K562 (cell line): ENCODE data around the gene ADCY1. TPM values are rescaled to one million over a fixed set of nuclear protein-coding genes. Genes with fewer than 3 reads are reported as not detected.

ENCODE experiments used
- ATAC-seq: fragments of 200-7000 bp; cut with Tn5 transposase; 3 replicates; pipeline ENCODE4 v1.9.1; 2020; ENCODE audit warnings: moderate library complexity
- BruUV-seq: library from RNA; stranded (reverse); fragments of 400-500 nt; replicated peaks from 2 replicates; lab custom pipeline; 2021; lab: Mats Ljungman, UMichigan
- CTCF ChIA-PET: fragments of 300-600 bp; formaldehyde crosslinking; extraction: SDS; loops from one replicate; lab custom pipeline; 2021; ENCODE audit warnings: low intra/inter-chr PET ratio; lab: Yijun Ruan, JAX
- POLR2A ChIA-PET: fragments of 300-600, 350-650 bp; sonication (Branson Sonifier 250); formaldehyde crosslinking; extraction: SDS; loops from one replicate; lab custom pipeline; 2021; ENCODE audit warnings: antibody characterized with exemption, inconsistent platforms; lab: Yijun Ruan, JAX
- DNase-seq, 4 experiments: peaks; one replicate each; pipeline versions ENCODE4 v3.0.0 to v3.0.0-alpha.2; 2011 to 2018; ENCODE audit warnings: low spot score in 3 of 4, mixed read lengths in 3 of 4; ENCODE audit errors: extremely low read depth in 1 of 4
- FAIRE-seq: peaks from 2 replicates; lab custom pipeline; 2011; peaks lifted over from hg19 to GRCh38; lab: Jason Lieb, UNC
- H2AFZ ChIP-seq: 2 replicates; pipeline ENCODE4 v1.6.0; 2011; ENCODE audit warnings: low read depth, low read length, control low read depth, inconsistent platforms
- H3K27ac ChIP-seq: fragments of 200-600 bp; 3 replicates; pipeline ENCODE4 v1.8.0; 2011; ENCODE audit warnings: low read depth, mild to moderate bottlenecking, control low read depth, inconsistent platforms, low read length, moderate library complexity, mixed read lengths; ENCODE audit errors: extremely low read depth
- H3K27me3 ChIP-seq, 2 experiments: fragments of 300-600 bp in 1 of 2; 2 replicates in 1 of 2; 3 replicates in 1 of 2; pipeline versions ENCODE4 v1.6.0 to v1.8.0; 2011; ENCODE audit warnings: inconsistent platforms in 2 of 2, low read length in 2 of 2, mild to moderate bottlenecking in 1 of 2, mixed read lengths in 1 of 2, moderate library complexity in 1 of 2; ENCODE audit not compliant: control insufficient read depth in 2 of 2, insufficient read depth in 2 of 2
- H3K36me3 ChIP-seq: fragments of 300-600 bp; 3 replicates; pipeline ENCODE4 v1.8.0; 2011; ENCODE audit warnings: mild to moderate bottlenecking, low read length, inconsistent platforms; ENCODE audit not compliant: control insufficient read depth, insufficient read depth
- H3K4me1 ChIP-seq, 2 experiments: fragments of 200-600 bp in 1 of 2; replicated peaks in 1 of 2; 2 replicates in 1 of 2; 3 replicates in 1 of 2; pipeline versions ENCODE4 v1.5.1 to v1.8.0; 2011; ENCODE audit warnings: inconsistent platforms in 2 of 2, low read length in 2 of 2, mild to moderate bottlenecking in 1 of 2, mixed read lengths in 1 of 2, moderate library complexity in 1 of 2; ENCODE audit not compliant: control insufficient read depth in 2 of 2, insufficient read depth in 2 of 2
- H3K4me2 ChIP-seq: 2 replicates; pipeline ENCODE4 v1.6.1; 2011; ENCODE audit warnings: low read length, control low read depth, inconsistent platforms, mixed read lengths; ENCODE audit not compliant: insufficient read depth
- H3K4me3 ChIP-seq: fragments of 200-600 bp; sonication (generic), shearing (Covaris generic); 2 replicates; pipeline ENCODE4 v1.5.1; 2016; ENCODE audit warnings: control low read depth, inconsistent platforms
- H3K79me2 ChIP-seq: fragments of 200-600 bp; 3 replicates; pipeline ENCODE4 v1.8.0; 2011; ENCODE audit warnings: low read length, inconsistent platforms; ENCODE audit not compliant: control insufficient read depth, insufficient read depth
- H3K9ac ChIP-seq, 2 experiments: 2 replicates each; pipeline versions ENCODE4 v1.6.0 to v1.6.1; 2011; ENCODE audit warnings: low read depth in 2 of 2, low read length in 2 of 2, control low read depth in 1 of 2, inconsistent platforms in 1 of 2, mild to moderate bottlenecking in 1 of 2, mixed read lengths in 1 of 2; ENCODE audit not compliant: insufficient read depth in 1 of 2
- H3K9me1 ChIP-seq: one replicate; pipeline ENCODE4 v1.6.0; 2011; ENCODE audit warnings: inconsistent platforms, mild to moderate bottlenecking, low read length, moderate library complexity; ENCODE audit not compliant: control insufficient read depth, insufficient read depth
- H3K9me3 ChIP-seq: replicated peaks from 2 replicates; pipeline ENCODE4 v1.5.1; 2011; ENCODE audit warnings: low read depth, low read length, inconsistent platforms; ENCODE audit not compliant: control insufficient read depth, insufficient read depth
- H4K20me1 ChIP-seq: replicated peaks from 2 replicates; pipeline ENCODE4 v1.6.1; 2011; ENCODE audit warnings: low read length, inconsistent platforms, mixed read lengths; ENCODE audit not compliant: control insufficient read depth, insufficient read depth
- BRD9 ChIP-seq: fragments of 450-650 bp; IDR thresholded peaks from 2 replicates; pipeline ENCODE4 v1.6.1; 2018; ENCODE audit warnings: low read depth; ENCODE audit not compliant: partially characterized antibody
- CHD7 ChIP-seq: fragments of 200-600 bp; sonication (generic); IDR thresholded peaks from one replicate; pipeline ENCODE4 v1.6.1; 2012; ENCODE audit warnings: mild to moderate bottlenecking, low read depth, low read length, inconsistent platforms
- CTCF ChIP-seq, 3 experiments: IDR thresholded peaks in 2 of 3; conservative IDR thresholded peaks in 1 of 3; 2 replicates each; pipeline ENCODE4 v1.5.1; 2011 to 2012; ENCODE audit warnings: low read length in 3 of 3, mild to moderate bottlenecking in 3 of 3, control low read depth in 2 of 3, improper control_type of control experiment in 1 of 3, inconsistent platforms in 1 of 3, low read depth in 1 of 3, mixed read lengths in 1 of 3, moderate library complexity in 1 of 3; ENCODE audit not compliant: insufficient read depth in 2 of 3
- KDM2B ChIP-seq: fragments of 250-450 bp; sonication (Bioruptor Pico); IDR thresholded peaks from 2 replicates; pipeline ENCODE4 v1.8.0; 2021; ENCODE audit warnings: mild to moderate bottlenecking, moderate library complexity
- MTA2 ChIP-seq: fragments of 450-650 bp; IDR thresholded peaks from 2 replicates; pipeline ENCODE4 v1.6.1; 2016; ENCODE audit warnings: low read depth
- THRB ChIP-seq: fragments of 450-650 bp; formaldehyde crosslinking; conservative IDR thresholded peaks from 2 replicates; pipeline ENCODE4 v1.4.0; 2022; ENCODE audit warnings: mild to moderate bottlenecking, missing genetic modification characterization
- U2AF2 ChIP-seq: fragments of 200-400 bp; formaldehyde crosslinking; optimal IDR thresholded peaks from 2 replicates; pipeline ENCODE3; 2017; ENCODE audit warnings: low read depth, mild to moderate bottlenecking, low read length
- WGBS: fragments of 100-300 bp; shearing (Covaris generic); methylation state at CpG from one replicate; pipeline ENCODE4 v1.1.6; 2016; ENCODE audit warnings: low coverage, mixed read lengths; ENCODE audit not compliant: insufficient coverage; ENCODE audit errors: missing lambda C conversion rate; 5-methylcytosine and 5-hydroxymethylcytosine counted together
- in situ Hi-C: fragments of 300-500 bp; cut with MboI; formaldehyde crosslinking; loops from 4 replicates; pipeline ENCODE4 v1.15.0; 2018; ENCODE audit warnings: inconsistent platforms, mixed read lengths
- intact Hi-C: fragments of 100-400 bp; cut with micrococcal nuclease; formaldehyde crosslinking; loops from 2 replicates; pipeline ENCODE4 v1.14.2; 2022
- polyA plus RNA-seq, 8 experiments: library from polyadenylated mRNA; depleted of rRNA in 4 of 8; stranded (reverse) in 5 of 8; unstranded in 3 of 8; fragments of >200 nt; fragmentation: Nextera tagmentation in 2 of 8; fragmentation: Illumina TruSeq in 1 of 8; extraction: Ambion mirVana in 2 of 8; extraction: Trizol in 1 of 8; gene quantifications; 2 replicates each; pipeline versions ENCODE4 v1.2.1 to v1.2.3, GENCODE V29; 2011 to 2014; ENCODE audit warnings: inconsistent platforms in 1 of 8, missing spikeins in 1 of 8
- total RNA-seq, 7 experiments: library from RNA; depleted of rRNA in 6 of 7; stranded (reverse); fragments of >200 nt in 6 of 7; fragmentation: Illumina TruSeq in 2 of 7; extraction: Trizol in 2 of 7; gene quantifications; 2 replicates each; pipeline versions ENCODE4 v1.2.1 to v1.2.3, GENCODE V29; 2011 to 2021; ENCODE audit warnings: low replicate concordance in 1 of 7

Gene ADCY1
- total and polyA plus RNA-seq, 9 of the 15 experiments (the other 6 are each of a cell fraction or from before 2014, with no cell fraction given): under 0.01 to 0.18 (median 0.10) TPM; not detected in 4

GRCh38 chr7:45567713-45568112 lies 6.5 kb upstream of the ADCY1 start:
- FAIRE-seq: no peak
- POLR2A ChIA-PET: no interaction called here
- no peak for TF ChIP-seq KDM2B (CRISPR knock-in tag)
- no peak for TF ChIP-seq CTCF (IDR thresholded peaks at IDR 0.05 in 2 of 3, conservative IDR thresholded peaks at IDR 0.05 in 1 of 3; ENCODE audit: insufficient read depth in 2 of 3, low read depth in 1 of 3, low read length in 3 of 3)
- TF ChIP-seq U2AF2: no peak
- TF ChIP-seq MTA2: no peak
- TF ChIP-seq BRD9: no peak
- no peak for TF ChIP-seq THRB (CRISPR knock-in tag)
- TF ChIP-seq CHD7: no peak

More at GRCh38 chr7:45567713-45568112, 6.5 kb upstream of the ADCY1 start:
- H3K9me1 ChIP-seq: no peaks in the 10 kb centered on the region
- no peaks in the 10 kb centered on the region for H3K79me2 ChIP-seq
- H4K20me1 ChIP-seq: 0 out of 2 replicates have a peak, but pooled peaks cover 3% of the 10 kb centered on the region
- H3K4me3 ChIP-seq: no peak overlapping the region
- peaks cover 3 to 21% of the 10 kb centered on the region in 2 experiments; a peak in 4 of 5 replicates for H3K27me3 ChIP-seq
- H2AFZ ChIP-seq: no peak overlapping the region
- DNase-seq: no peak
- intact Hi-C loops: no loop called here
- no peak for ATAC-seq
- no peak overlapping the region for H3K4me2 ChIP-seq
- peaks cover 0 to 2% of the 10 kb centered on the region in 2 experiments; a peak in 1 of 5 replicates for H3K4me1 ChIP-seq
- in situ Hi-C loops: no loop called here
- no peak overlapping the region for H3K27ac ChIP-seq
- CTCF ChIA-PET: no interaction called here
- H3K9me3 ChIP-seq: no peaks in the 10 kb centered on the region
- WGBS: 0% methylated on average over 1 of the region's 1 CpG
- BruUV-seq: no TSS peak
- no peaks in the 10 kb centered on the region for H3K36me3 ChIP-seq
- no peak overlapping the region for H3K9ac ChIP-seq
